Esophagus muscularis mucosa (tissue), 4 donors: ENCODE measurements around the gene PREX1. TPM values are rescaled to one million over a fixed set of nuclear protein-coding genes. Genes with fewer than 3 reads are reported as not detected.

ENCODE experiments used
- DNase-seq: peaks from one replicate; pipeline ENCODE4 v3.0.0-alpha.2; 2017; ENCODE audit errors: extremely low spot score
- H3K27ac ChIP-seq, 4 donors: fragments of 200-600 bp; sonication (generic); replicated peaks in 1 of 4; 1 replicate in 3 of 4; 2 replicates in 1 of 4; pipeline ENCODE4 v1.5.1; 2016 to 2019; ENCODE audit warnings: mild to moderate bottlenecking in 1 of 4
- H3K27me3 ChIP-seq, 4 donors: fragments of 200-600 bp; sonication (generic); one replicate each; pipeline versions ENCODE4 v1.5.1 to v1.6.0; 2016 to 2019
- H3K36me3 ChIP-seq, 4 donors: fragments of 200-600 bp; sonication (generic); one replicate each; pipeline ENCODE4 v1.5.1; 2016 to 2019
- H3K4me1 ChIP-seq, 4 donors: fragments of 200-600 bp; sonication (generic); one replicate each; pipeline ENCODE4 v1.5.1; 2016 to 2019
- H3K4me3 ChIP-seq, 4 donors: fragments of 200-600 bp; sonication (generic); 1 replicate in 2 of 4; 2 replicates in 2 of 4; pipeline ENCODE4 v1.5.1; 2016 to 2019; ENCODE audit warnings: mild to moderate bottlenecking in 4 of 4, moderate library complexity in 1 of 4
- H3K9me3 ChIP-seq, 4 donors: fragments of 200-600 bp; sonication (generic); 1 replicate in 3 of 4; 2 replicates in 1 of 4; pipeline ENCODE4 v1.5.1; 2016 to 2019
- EP300 ChIP-seq: sonication (generic); formaldehyde crosslinking; IDR thresholded peaks from one replicate; pipeline ENCODE4 v1.6.1; 2017; ENCODE audit warnings: antibody characterized with exemption
- POLR2A ChIP-seq: fragments of 450-650 bp; IDR thresholded peaks from one replicate; pipeline ENCODE4 v1.6.1; 2017; ENCODE audit warnings: antibody characterized with exemption, moderate library complexity, mild to moderate bottlenecking, low read depth
- POLR2AphosphoS5 ChIP-seq, 2 donors: sonication (generic); formaldehyde crosslinking; IDR thresholded peaks; one replicate each; pipeline ENCODE4 v1.6.1; 2017; ENCODE audit warnings: antibody characterized with exemption in 2 of 2
- WGBS: methylation state at CpG from one replicate; pipeline ENCODE4 v1.1.5; 2018; 5-methylcytosine and 5-hydroxymethylcytosine counted together
- intact Hi-C: fragments of 100-400 bp; cut with DNase I; formaldehyde crosslinking; loops from one replicate; pipeline ENCODE4 v1.15.1; 2023
- total RNA-seq, 4 donors: library from RNA; depleted of rRNA; stranded (reverse); fragments of >200 nt; gene quantifications; one replicate each; pipeline versions ENCODE4 v1.1.0 to v1.2.1, GENCODE V29; 2016
- TF ChIP-seq, protein P1 (sequence below), 3 experiments: fragments of 200-600 bp in 2 of 3; fragments of 450-650 bp in 1 of 3; sonication (generic) in 2 of 3; IDR thresholded peaks; one replicate each; pipeline ENCODE4 v1.5.1; 2017 to 2019; ENCODE audit warnings: antibody characterized with exemption in 3 of 3, mild to moderate bottlenecking in 2 of 3, moderate library complexity in 1 of 3

The PREX1 gene
- total RNA-seq, 4 donors from 2014 or later = 20.8 to 37.1 (median 24.3) TPM

- Histone ChIP-seq H3K27ac (no peak overlapping the region), H3K4me1 (no peaks in the 10 kb centered on the region), H3K36me3 (no peaks in the 10 kb centered on the region), H3K9me3 (peaks cover 0 to 6% (median 0%) of the 10 kb centered on the region in 4 donors), H3K27me3 (peaks cover 0 to 7% (median 0%) of the 10 kb centered on the region in 4 donors), H3K4me3 (no peak overlapping the region)
- TF ChIP-seq EP300 = no peak
- no peak for TF ChIP-seq POLR2A
- no peak for TF ChIP-seq POLR2AphosphoS5 (IDR thresholded peaks at IDR 0.05)
- TF ChIP-seq, protein P1, sequence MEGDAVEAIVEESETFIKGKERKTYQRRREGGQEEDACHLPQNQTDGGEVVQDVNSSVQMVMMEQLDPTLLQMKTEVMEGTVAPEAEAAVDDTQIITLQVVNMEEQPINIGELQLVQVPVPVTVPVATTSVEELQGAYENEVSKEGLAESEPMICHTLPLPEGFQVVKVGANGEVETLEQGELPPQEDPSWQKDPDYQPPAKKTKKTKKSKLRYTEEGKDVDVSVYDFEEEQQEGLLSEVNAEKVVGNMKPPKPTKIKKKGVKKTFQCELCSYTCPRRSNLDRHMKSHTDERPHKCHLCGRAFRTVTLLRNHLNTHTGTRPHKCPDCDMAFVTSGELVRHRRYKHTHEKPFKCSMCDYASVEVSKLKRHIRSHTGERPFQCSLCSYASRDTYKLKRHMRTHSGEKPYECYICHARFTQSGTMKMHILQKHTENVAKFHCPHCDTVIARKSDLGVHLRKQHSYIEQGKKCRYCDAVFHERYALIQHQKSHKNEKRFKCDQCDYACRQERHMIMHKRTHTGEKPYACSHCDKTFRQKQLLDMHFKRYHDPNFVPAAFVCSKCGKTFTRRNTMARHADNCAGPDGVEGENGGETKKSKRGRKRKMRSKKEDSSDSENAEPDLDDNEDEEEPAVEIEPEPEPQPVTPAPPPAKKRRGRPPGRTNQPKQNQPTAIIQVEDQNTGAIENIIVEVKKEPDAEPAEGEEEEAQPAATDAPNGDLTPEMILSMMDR (IDR thresholded peaks at IDR 0.05) = no peak
- WGBS = 95% methylated on average over 9 of the region's 9 CpGs
- intact Hi-C loops = no loop called here
- no peak for DNase-seq
These were observed 223.4 kb downstream of the PREX1 start for GRCh38 chr20:48604426-48604825.

DNA sequence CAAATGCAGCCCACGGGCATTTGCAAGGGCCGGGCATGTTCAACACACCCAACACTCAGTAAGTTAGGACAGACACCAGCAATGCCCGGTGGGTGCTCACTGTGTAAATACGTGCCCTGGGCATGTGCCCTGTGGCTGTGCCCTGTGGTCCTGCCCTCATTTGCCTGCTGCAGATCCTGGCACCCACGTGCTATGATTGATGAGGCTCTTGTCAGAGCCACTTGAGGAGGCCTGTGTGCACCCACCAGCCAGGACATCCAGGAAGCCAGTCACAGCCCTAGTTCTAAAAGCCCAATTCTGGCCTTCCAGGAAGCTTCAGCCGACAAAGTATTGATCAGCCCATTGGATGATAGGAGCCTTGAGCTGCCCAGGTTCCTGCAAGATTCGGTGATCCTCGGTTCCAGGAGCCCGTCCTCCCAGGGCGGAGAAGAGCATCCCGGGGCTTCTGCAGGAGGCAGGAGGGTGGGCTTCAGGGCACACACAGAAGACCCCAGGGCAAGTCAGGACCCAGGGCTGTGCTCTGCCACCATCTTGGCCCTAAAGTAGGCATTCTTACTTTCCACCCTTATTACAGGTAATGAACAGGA lies 223.9 kb downstream of the PREX1 start:
- WGBS = 89% methylated on average over 9 of the region's 11 CpGs
- H3K27me3 ChIP-seq = peaks cover 0 to 7% (median 0%) of the 10 kb centered on the region in 4 donors
- DNase-seq = no peak
- H3K9me3 ChIP-seq = peaks cover 0 to 6% (median 0%) of the 10 kb centered on the region in 4 donors
- H3K36me3 ChIP-seq = no peaks in the 10 kb centered on the region
- intact Hi-C loops = no loop called here
- no peak overlapping the region for H3K27ac ChIP-seq
- H3K4me1 ChIP-seq = no peaks in the 10 kb centered on the region
- no peak overlapping the region for H3K4me3 ChIP-seq
- TF ChIP-seq, protein P1 (IDR thresholded peaks at IDR 0.05) = no peak
- no peak for TF ChIP-seq POLR2AphosphoS5 (IDR thresholded peaks at IDR 0.05)
- no peak for TF ChIP-seq EP300
- no peak for TF ChIP-seq POLR2A

GRCh38 chr20:48603116-48603818 lies 224.5 kb downstream of the PREX1 start:
- H3K27ac ChIP-seq = no peak overlapping the region
- TF ChIP-seq, protein P1 (IDR thresholded peaks at IDR 0.05) = no peak
- no peak for TF ChIP-seq EP300
- no peak for TF ChIP-seq POLR2A
- no peak for TF ChIP-seq POLR2AphosphoS5 (IDR thresholded peaks at IDR 0.05)
- peaks cover 0 to 6% (median 0%) of the 10 kb centered on the region in 4 donors for H3K9me3 ChIP-seq
- peaks cover 0 to 7% (median 0%) of the 10 kb centered on the region in 4 donors for H3K27me3 ChIP-seq
- 83% methylated on average over 8 of the region's 9 CpGs for WGBS
- intact Hi-C loops = no loop called here
- DNase-seq = no peak
- H3K36me3 ChIP-seq = no peaks in the 10 kb centered on the region
- no peaks in the 10 kb centered on the region for H3K4me1 ChIP-seq
- no peak overlapping the region for H3K4me3 ChIP-seq

DNA sequence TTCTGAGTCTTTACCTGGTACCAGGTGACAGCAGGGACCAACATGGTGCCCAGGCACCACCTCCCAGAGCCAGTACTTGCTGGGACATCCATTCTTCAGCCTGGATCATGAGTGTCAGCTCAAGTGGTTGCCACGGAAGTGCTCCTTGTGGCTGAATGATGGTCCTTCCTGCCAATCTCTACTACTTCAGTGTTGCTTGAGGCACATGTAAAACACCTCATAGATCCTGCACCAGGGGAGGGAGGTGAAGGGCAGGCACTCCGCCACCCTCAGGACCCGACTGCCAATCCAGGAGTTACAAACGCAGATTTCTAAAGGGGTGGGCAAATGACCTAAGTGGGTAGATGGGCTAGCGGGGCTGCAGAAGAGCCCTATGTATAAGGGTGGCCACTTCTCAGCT lies 226.0 kb downstream of the PREX1 start:
- intact Hi-C loops = no loop called here
- no peaks in the 10 kb centered on the region for H3K4me1 ChIP-seq
- TF ChIP-seq, protein P1 (IDR thresholded peaks at IDR 0.05) = no peak
- TF ChIP-seq POLR2AphosphoS5 (IDR thresholded peaks at IDR 0.05) = no peak
- no peak for TF ChIP-seq POLR2A
- no peak for TF ChIP-seq EP300
- no peak for DNase-seq
- WGBS = 95% methylated on average over 5 of the region's 5 CpGs
- peaks cover 0 to 7% (median 0%) of the 10 kb centered on the region in 4 donors for H3K27me3 ChIP-seq
- no peaks in the 10 kb centered on the region for H3K36me3 ChIP-seq
- H3K4me3 ChIP-seq = no peak overlapping the region
- no peak overlapping the region for H3K27ac ChIP-seq
- peaks cover 0 to 6% (median 0%) of the 10 kb centered on the region in 4 donors for H3K9me3 ChIP-seq
